Activated CD4-positive, CD25-positive, alpha-beta regulatory T cell treated with anti-CD3 and anti-CD28 coated beads, Interleukin-2, amount 50 U/mL, for 72 hours (primary cell): ENCODE data around the gene EDIL3.

Source experiments
- DNase-seq: peaks from one replicate; pipeline ENCODE4 v3.0.0; 2021

EDIL3 gene, protein sequence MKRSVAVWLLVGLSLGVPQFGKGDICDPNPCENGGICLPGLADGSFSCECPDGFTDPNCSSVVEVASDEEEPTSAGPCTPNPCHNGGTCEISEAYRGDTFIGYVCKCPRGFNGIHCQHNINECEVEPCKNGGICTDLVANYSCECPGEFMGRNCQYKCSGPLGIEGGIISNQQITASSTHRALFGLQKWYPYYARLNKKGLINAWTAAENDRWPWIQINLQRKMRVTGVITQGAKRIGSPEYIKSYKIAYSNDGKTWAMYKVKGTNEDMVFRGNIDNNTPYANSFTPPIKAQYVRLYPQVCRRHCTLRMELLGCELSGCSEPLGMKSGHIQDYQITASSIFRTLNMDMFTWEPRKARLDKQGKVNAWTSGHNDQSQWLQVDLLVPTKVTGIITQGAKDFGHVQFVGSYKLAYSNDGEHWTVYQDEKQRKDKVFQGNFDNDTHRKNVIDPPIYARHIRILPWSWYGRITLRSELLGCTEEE

DNA sequence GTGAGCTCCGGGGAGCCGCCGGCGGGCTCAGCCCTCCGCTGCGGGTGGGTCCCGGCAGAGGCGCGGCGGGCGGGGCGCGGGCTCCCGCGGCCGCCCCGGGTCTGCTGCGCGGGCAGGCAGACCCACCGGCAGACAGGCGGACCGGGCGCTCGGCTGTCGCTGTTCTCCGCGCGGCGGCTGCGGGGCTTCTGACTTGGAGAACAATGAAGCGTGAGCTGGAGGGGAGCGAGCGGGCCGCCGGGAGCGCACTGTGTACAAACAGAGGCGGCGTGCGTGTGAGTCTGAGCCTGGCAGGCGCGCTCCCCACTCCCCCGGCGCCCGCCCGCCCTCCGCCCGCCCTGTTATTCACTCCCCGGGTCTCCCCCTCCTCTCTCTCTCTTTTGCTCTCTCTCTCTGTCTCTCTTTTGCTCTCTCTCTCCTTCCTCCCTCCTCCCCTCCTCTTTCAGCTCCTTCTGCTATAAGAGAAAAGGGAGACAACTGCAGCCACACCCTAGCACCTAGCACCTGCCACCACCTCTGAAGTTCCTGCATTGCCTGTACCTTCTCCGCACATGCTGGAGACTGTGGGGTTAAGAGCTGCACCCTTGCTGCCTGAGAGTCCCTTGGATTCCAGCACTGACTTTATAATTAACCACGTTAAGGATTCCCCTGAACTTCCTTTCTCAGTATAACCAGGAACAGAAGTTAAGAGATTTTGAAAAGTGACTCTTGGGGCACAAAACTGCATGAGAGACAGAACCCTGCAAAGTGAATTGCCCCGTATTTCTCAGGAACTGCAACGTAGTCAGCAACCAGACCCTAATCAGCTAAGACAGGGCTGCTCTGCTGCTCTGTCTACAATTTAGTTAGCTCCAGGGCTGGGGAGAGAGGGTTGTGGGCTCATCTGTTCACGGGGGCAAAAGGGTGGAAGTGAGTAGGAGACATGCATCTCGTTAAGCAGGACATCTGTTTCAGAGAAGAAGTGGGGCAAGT is at the start of gene EDIL3:
EDIL3 (minus strand) TSS at position 277 of the 972 bp plus-strand sequence. CDS start 506 bp downstream, outside the sequence.
- no peak for DNase-seq

DNA sequence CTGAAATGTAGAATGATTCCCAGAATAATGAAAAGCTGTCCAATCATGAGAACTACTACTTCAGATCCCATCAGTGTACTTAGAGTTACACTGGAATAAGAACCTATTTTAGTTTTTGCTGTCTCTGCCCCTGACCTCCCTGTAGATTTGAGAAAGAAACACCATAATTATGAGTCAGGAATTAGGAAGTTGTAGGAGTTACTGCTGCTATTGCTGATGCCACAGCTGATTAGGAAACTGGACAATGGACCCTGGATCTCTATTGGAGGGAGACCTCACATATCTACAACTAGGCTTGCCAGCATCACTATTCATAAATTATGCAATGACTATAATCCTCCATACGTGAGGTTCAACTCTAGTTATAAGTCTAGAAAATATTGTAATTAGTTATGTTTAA is 48.8 kb upstream of the EDIL3 start:
- DNase-seq: no peak

DNA sequence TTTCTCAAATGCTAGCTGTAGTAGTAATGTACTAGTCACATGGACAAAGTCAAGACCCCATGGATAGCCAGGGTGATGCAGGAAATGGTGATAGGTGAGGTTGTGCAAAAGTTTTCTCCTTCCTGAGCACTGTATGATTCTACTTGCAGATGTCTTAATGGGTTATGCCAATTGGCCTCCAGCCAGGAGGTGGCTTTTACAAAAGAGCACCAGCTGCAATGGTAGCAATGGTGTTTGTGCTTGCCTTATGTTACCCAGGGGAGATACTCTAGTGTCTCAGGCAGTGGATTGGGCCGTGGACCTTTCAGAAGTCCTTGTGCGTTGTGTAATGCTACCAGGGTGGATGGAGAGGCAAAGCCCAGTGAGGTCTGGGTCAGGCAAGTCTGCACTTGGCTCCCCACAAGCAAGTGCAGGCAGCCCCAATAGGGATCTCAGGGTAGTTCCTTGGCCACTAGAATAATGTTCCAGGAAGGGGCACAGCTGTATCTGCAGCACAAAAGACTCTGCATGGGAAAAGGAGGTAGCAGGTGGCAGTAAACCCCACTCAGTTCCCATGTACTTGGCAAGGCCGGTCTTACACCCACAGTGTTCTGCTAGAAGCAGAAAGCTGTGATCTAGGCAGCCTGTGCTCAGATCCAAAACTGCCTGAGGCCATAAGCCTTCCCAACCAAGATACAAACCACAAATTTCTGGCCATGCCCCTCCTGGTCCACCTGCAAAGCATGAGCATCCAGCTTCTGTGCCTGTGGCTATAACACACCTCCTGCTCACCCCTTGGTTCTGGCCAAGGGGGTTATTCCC is 46.4 kb upstream of the EDIL3 start:
- no peak for DNase-seq

DNA sequence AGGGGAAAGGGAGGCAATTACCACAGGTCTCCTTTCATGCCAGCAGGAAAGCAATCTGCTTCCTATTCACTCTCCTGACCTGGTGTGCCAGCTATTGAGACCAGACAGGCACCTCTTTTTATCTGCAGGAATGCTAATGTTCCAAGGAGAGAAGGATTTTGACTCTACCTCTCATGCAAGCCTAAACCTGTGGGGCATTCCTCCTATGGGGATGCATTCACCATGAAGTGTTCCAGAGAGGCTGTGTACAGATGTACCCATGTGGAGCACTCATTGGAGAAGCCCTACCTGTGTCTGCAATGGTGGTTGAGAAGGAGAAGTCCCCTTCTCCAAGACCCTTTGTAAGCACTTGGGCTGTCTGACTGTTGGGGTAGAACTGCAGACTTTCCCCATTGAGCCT is 45.4 kb upstream of the EDIL3 start:
- DNase-seq: no peak

GRCh38 chr5:84425365-84425881 is 40.7 kb upstream of the EDIL3 start:
- no peak for DNase-seq

- DNase-seq: no peak
Measured at GRCh38 chr5:84419742-84420141, 35.1 kb upstream of the EDIL3 start.

GRCh38 chr5:84411832-84412605 is 27.3 kb upstream of the EDIL3 start:
- DNase-seq: no peak

DNA sequence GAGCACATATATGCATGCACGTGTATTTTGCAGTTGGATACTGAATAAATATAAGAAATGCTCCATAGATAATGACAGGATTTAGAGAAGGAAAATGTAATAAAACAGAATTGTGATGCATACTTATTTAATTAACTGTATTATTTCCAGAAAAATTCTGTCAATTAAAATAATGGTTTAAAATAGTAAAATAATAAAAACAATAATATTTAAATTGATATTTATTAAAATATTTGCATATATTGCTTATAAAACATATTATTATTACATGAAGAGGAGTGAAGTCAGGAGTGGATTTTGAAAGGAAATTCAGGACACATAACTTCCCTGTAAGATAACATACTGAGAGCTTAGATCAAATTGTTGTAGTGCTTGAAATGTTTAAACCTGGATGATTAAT is 21.4 kb upstream of the EDIL3 start:
- no peak for DNase-seq

GRCh38 chr5:84403773-84404172 is 19.1 kb upstream of the EDIL3 start:
- DNase-seq: no peak

DNA sequence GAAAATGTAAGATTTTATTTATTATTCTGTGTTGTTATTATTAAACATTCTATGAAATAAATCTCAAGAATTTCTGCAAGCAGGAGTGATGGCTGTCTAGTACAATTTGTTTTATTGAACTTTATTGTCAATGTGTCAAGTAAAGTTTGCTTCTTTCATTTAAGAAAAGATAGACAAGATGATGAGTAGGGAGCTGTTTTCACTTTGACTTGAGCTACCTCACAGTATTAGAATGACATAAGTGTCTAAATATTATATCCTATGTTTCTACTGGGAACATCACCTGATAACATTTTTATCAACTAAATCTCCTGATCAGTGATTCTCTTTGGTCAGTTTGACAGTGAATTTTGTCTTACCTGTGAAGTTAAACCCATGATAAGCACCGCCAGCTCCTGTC is 12.7 kb upstream of the EDIL3 start:
- DNase-seq: no peak

GRCh38 chr5:84393969-84394368 is 9.3 kb upstream of the EDIL3 start:
- no peak for DNase-seq

GRCh38 chr5:84392836-84393235 is 8.2 kb upstream of the EDIL3 start:
- DNase-seq: no peak

DNA sequence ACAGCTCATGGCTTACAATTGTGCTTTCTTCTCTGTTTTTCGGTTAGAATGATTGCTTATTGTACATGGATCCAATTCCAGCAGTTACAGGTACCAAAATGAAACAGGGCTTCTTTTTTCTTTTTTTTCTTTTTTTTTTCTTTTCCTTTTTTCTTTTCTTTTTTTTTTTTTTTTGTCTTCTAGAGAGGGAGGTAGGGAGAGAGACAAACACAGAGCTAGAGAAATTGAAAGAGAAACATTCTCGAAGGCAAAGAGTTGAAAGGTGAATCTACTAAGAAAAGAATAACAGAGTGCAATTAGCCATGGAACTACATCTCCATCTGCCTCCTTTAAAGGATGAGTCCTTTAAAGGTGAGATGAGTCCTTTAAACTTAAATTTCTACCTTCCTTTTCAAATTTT is 1.0 kb upstream of the EDIL3 start:
- DNase-seq: no peak

GRCh38 chr5:84383816-84384603 is 670 bp downstream of the EDIL3 start:
- no peak for DNase-seq

DNA sequence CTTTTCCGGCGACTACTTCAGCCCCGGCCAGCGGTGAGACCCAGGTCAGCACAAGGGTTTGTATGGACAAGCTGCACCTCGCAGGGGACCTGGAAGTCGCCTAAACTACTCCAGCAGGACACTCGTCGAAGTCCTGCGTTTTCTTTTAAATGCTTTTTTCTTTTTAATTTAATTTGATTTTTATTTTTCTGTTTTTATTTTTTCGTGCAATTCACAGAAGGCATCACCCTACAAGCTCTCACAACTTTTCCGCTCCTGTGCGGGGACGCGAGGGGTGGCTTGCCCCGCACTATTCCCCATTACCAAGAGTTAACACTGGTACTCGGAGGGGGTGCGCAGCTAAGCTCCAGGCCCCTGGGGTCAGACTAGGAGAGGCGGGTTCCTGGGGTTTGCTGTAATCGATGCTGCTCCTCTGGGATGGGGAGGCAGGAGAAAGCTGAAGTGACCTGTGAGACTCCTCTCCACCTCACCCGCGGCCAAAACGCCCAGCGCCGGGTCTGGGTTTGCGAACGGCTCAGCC is 1.3 kb downstream of the EDIL3 start:
- no peak for DNase-seq

- DNase-seq: no peak
Measured at GRCh38 chr5:84382363-84383295, 2.1 kb downstream of the EDIL3 start.

DNA sequence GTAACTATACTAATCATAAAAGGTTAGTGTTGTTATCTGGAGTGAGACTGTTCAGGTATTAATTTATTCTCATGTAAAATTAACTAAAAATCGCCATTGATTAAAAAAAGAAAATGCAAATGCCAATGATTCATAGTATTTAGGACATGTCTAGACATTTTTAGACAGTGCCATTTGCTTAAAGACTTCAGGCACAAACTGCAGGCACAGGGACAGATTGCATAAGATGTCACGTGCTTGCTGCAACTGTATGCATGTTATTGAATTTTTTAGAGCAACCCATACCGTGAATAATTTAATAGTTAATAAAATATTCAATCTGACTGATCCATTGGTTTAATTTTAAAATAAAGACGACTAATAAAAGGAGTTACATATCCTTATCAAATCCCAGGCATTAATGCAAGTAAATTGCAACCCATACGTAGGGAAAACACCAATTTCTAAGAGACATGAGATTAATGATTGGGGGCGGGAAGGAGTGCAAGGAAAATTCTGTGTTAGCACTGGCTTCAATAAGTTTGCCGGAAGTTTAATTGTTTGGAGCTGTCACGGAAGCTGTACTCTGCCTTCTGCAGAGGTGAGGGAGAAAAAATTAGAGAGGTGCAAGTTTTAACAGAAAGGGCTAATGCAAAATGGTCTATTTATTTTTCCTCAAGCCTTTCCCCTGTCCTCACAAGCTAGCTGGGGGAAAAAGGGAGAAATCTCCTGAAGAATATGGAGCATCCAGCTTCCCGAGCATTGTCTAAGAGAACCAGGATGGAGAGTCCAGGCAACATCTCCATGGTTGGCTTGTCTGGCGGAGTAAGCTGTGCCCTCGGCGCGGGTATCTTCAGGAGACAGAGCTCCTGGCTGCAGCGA is 2.9 kb downstream of the EDIL3 start:
- DNase-seq: no peak

- DNase-seq: no peak
Measured at GRCh38 chr5:84379749-84380148, 4.9 kb downstream of the EDIL3 start.

DNA sequence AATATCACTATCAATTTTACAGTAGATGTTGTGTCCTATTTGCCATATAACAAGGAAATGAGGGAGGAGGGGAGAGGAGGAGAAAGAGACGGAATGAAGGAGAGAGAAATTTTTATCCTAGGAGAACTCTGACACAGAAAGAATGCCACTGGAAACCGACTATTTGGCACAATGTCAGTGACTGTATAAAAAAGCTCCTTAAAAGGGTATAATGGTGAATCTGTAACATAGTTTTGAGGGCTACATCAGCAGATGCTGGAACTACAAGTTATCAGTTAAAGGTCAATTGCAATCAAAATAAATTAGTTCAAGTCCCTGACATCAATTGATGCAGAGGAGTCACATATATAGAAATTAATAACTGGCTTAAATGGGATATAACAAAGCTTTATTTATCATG is 5.7 kb downstream of the EDIL3 start:
- DNase-seq: no peak
